Hepatocyte (in vitro differentiated cells): Measurements from ENCODE around the gene CRTC2. TPM values are rescaled to one million over a fixed set of nuclear protein-coding genes. Genes with fewer than 3 reads are reported as not detected.
A peak's percentile ranks its signal among the peaks of the same experiment; 100 is the strongest.

Experiments used
- DNase-seq: peaks from one replicate; pipeline ENCODE4 v3.0.0-alpha.2; 2016; ENCODE audit warnings: low spot score
- H2AFZ ChIP-seq: fragments of 200-600 bp; sonication (generic); 2 replicates; pipeline ENCODE4 v1.6.0; 2016; ENCODE audit warnings: antibody characterized with exemption, mild to moderate bottlenecking
- H3K27ac ChIP-seq: fragments of 200-600 bp; sonication (generic); 2 replicates; pipeline ENCODE4 v1.5.1; 2016; ENCODE audit warnings: mild to moderate bottlenecking
- H3K27me3 ChIP-seq: fragments of 200-600 bp; sonication (generic); 2 replicates; pipeline ENCODE4 v1.6.1; 2016
- H3K36me3 ChIP-seq: fragments of 200-600 bp; sonication (generic); replicated peaks from 2 replicates; pipeline ENCODE4 v1.5.1; 2016; ENCODE audit warnings: low read depth; ENCODE audit not compliant: insufficient read depth
- H3K4me1 ChIP-seq: fragments of 200-600 bp; sonication (generic); 2 replicates; pipeline ENCODE4 v1.5.1; 2016; ENCODE audit warnings: mild to moderate bottlenecking, moderate library complexity; ENCODE audit not compliant: insufficient read depth
- H3K4me2 ChIP-seq: fragments of 200-600 bp; sonication (generic); 2 replicates; pipeline ENCODE4 v1.6.0; 2016
- H3K4me3 ChIP-seq: fragments of 200-600 bp; sonication (generic); 2 replicates; pipeline ENCODE4 v1.5.1; 2016; ENCODE audit warnings: mild to moderate bottlenecking
- H3K79me2 ChIP-seq: fragments of 200-600 bp; sonication (generic); 2 replicates; pipeline ENCODE4 v1.6.0; 2017; ENCODE audit warnings: mild to moderate bottlenecking
- H3K9me2 ChIP-seq: fragments of 200-600 bp; sonication (generic); replicated peaks from 2 replicates; pipeline ENCODE4 v1.6.0; 2017; ENCODE audit warnings: mild to moderate bottlenecking; ENCODE audit not compliant: insufficient read depth
- H3K9me3 ChIP-seq: fragments of 200-600 bp; sonication (generic); 2 replicates; pipeline ENCODE4 v1.5.1; 2016; ENCODE audit warnings: low read depth, mild to moderate bottlenecking
- H4K20me1 ChIP-seq: fragments of 200-600 bp; sonication (generic); 2 replicates; pipeline ENCODE4 v1.6.0; 2016; ENCODE audit warnings: mild to moderate bottlenecking; ENCODE audit not compliant: insufficient read depth, poor library complexity, severe bottlenecking
- CTCF ChIP-seq: fragments of 200-600 bp; sonication (generic); IDR thresholded peaks from 2 replicates; pipeline ENCODE4 v1.5.1; 2016; ENCODE audit warnings: antibody characterized with exemption, mild to moderate bottlenecking; ENCODE audit not compliant: poor library complexity
- EZH2 ChIP-seq: fragments of 200-600 bp; sonication (generic); IDR thresholded peaks from 2 replicates; pipeline ENCODE4 v1.6.1; 2016; ENCODE audit warnings: antibody characterized with exemption, mild to moderate bottlenecking, borderline replicate concordance
- EZH2phosphoT487 ChIP-seq: fragments of 200-600 bp; sonication (generic); IDR thresholded peaks from one replicate; pipeline ENCODE4 v1.6.1; 2018; ENCODE audit warnings: antibody characterized with exemption, mild to moderate bottlenecking, low read depth, moderate library complexity; ENCODE audit not compliant: unreplicated experiment, severe bottlenecking
- WGBS: methylation state at CpG from one replicate; pipeline ENCODE4 v1.1.6; 2016; ENCODE audit warnings: low lambda C conversion rate; ENCODE audit errors: missing lambda C conversion rate; 5-methylcytosine and 5-hydroxymethylcytosine counted together
- polyA plus RNA-seq: library from polyadenylated mRNA; unstranded; fragments of >200 nt; fragmentation: Nextera tagmentation; extraction: Ambion mirVana; gene quantifications from 2 replicates; pipeline ENCODE4 v1.2.1, GENCODE V29; 2016
- total RNA-seq: library from RNA; depleted of rRNA; stranded (reverse); fragments of >200 nt; gene quantifications from 2 replicates; pipeline ENCODE4 v1.2.3, GENCODE V29; 2014

CRTC2 gene
- total and polyA plus RNA-seq, 2 experiments from 2014 or later = 10.5 to 28.0 TPM

GRCh38 chr1:153922972-153923925, 35.2 kb downstream of the CRTC2 start, which contains the start of gene GATAD2B:
GATAD2B (minus strand) TSS chr1:153922972; CDS start chr1:153828347, 94,625 bp downstream.
- no peaks in the 10 kb centered on the region for H3K9me3 ChIP-seq
- H2AFZ ChIP-seq = peak within 1 kb of the TSS; percentile 64
- H3K4me1 ChIP-seq = peaks cover 24% of the 10 kb centered on the region
- H3K4me3 ChIP-seq = peak within 1 kb of the TSS; percentile 51
- peaks cover 40% of the 10 kb centered on the region for H3K79me2 ChIP-seq
- no peaks in the 10 kb centered on the region for H3K27me3 ChIP-seq
- H4K20me1 ChIP-seq = peaks cover 39% of the 10 kb centered on the region
- H3K27ac ChIP-seq = peak within 1 kb of the TSS; percentile 94
- H3K36me3 ChIP-seq = no peaks in the 10 kb centered on the region
- TF ChIP-seq EZH2 (no peak), CTCF (no peak), EZH2phosphoT487 (no peak)
- DNase-seq = peak; percentile 100
- no peaks in the 10 kb centered on the region for H3K9me2 ChIP-seq
- H3K4me2 ChIP-seq = peak within 1 kb of the TSS; percentile 89
- 2% methylated on average over 49 of the region's 53 CpGs for WGBS

DNA sequence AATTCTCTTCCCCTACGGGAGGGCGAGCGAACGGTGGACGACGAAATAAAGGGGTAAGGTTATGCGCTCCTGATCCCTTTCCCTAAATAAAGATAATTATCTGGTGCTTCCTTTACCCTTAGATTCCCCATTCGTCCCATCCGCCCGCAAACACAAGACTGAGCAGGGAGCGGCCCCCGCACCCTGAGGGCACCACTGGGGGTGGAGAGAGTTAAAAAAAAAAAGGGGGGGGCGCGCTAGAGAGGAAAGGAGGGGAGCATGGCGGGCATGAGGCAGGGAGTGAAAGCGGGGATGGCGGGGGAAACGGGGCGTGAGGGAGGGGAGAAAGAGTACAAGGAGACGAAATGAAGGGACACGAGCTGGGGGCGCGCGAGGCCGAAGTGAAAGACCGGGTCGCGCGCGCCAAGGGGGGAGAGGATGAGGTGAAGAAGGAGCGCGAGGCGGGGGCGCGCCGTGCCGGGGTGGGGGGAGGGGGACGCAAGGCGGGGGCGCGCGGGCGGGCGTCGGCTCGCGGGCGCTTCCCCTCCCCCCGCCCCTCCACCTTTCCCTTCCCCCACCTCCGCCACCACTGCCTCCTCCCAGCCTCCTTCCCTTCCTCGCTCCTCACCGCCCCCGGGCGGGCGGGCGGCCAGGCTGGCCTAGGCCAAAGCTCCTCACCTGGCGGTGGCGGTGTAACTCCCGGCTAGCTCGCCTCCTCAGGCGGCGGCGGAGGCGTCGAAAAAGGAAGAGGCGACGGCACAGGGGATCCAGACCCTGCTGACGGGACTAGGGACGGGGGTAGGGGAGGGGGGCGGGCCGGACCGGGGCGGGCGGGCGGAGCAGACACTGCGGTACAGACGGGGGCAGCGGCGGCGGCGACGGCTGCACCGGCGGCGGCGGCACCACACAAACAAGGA, 36.1 kb downstream of the CRTC2 start:
- DNase-seq = peak; percentile 82
- Histone ChIP-seq H3K79me2 (peaks cover 49% of the 10 kb centered on the region), H3K4me3 (peak overlapping the region; percentile 51), H3K4me2 (peak overlapping the region; percentile 89), H3K9me3 (no peaks in the 10 kb centered on the region), H4K20me1 (peaks cover 48% of the 10 kb centered on the region), H3K4me1 (peaks cover 24% of the 10 kb centered on the region), H3K27ac (peak overlapping the region; percentile 94), H2AFZ (peak overlapping the region; percentile 29), H3K36me3 (no peaks in the 10 kb centered on the region), H3K9me2 (no peaks in the 10 kb centered on the region), H3K27me3 (no peaks in the 10 kb centered on the region)
- WGBS = 1% methylated on average over 15 of the region's 86 CpGs
- no peak for TF ChIP-seq EZH2phosphoT487
- peak; percentile 14 for TF ChIP-seq CTCF
- TF ChIP-seq EZH2 = no peak

GRCh38 chr1:153921803-153922075, 36.7 kb downstream of the CRTC2 start:
- Histone ChIP-seq H3K4me3 (peak overlapping the region; percentile 51), H3K9me3 (no peaks in the 10 kb centered on the region), H3K9me2 (no peaks in the 10 kb centered on the region), H3K27ac (peak overlapping the region; percentile 94), H3K4me1 (peaks cover 24% of the 10 kb centered on the region), H3K27me3 (no peaks in the 10 kb centered on the region), H3K4me2 (peak overlapping the region; percentile 89), H3K79me2 (peaks cover 55% of the 10 kb centered on the region), H3K36me3 (no peaks in the 10 kb centered on the region), H4K20me1 (peaks cover 54% of the 10 kb centered on the region), H2AFZ (peak overlapping the region; percentile 29)
- WGBS = under 1% methylated on average over 10 of the region's 10 CpGs
- no peak for DNase-seq
- TF ChIP-seq EZH2 (no peak), CTCF (no peak), EZH2phosphoT487 (no peak)
